ENCODE measurements around the gene CARD10. TPM values are rescaled to one million over a fixed set of nuclear protein-coding genes. Genes with fewer than 3 reads are reported as not detected.

The CARD10 gene
- total RNA-seq, 4 donors from 2014 or later: 2.6 to 5.7 (median 4.4) TPM

GRCh38 chr22:37462436-37462835 lies 56.8 kb downstream of the CARD10 start:
- Histone ChIP-seq H3K36me3 (no peaks in the 10 kb centered on the region), H3K4me1 (no peaks in the 10 kb centered on the region), H3K9me3 (no peaks in the 10 kb centered on the region), H3K4me3 (no peak overlapping the region), H3K27ac (no peak overlapping the region), H3K27me3 (peaks cover 5 to 22% (median 8%) of the 10 kb centered on the region in 3 donors)
- DNase-seq (no peak), ATAC-seq (no peak)
- in situ Hi-C loops (cut with MboI; ENCODE audit: low sequenced_read_pairs in 4 of 4) (no loop called here), intact Hi-C loops (cut with DNase I; ENCODE audit: low total_unique reads) (no loop called here)
- TF ChIP-seq CTCF (IDR thresholded peaks at IDR 0.05 in 4 of 5, conservative IDR thresholded peaks at IDR 0.05 in 1 of 5) (no peak), POLR2A (IDR thresholded peaks at IDR 0.05) (no peak)

DNA sequence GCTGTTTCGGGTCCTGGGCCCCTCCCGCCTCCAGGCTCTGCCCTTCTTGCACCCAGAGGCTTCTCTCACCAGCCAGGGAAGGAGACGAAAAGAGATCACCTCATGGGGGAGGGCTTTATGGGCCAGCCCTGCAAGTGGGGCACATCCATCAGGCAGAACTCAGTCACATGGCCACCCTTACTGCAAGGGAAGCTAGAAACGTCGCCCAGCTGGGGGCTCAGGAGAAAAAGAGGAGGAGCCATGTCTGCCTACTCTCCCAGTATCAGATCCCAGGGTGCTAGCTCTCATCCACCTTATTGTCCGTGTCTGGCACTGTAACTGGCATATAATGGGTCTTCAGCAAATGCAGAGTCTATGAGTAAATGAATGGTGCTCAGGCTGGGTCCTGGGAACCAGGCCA lies 57.3 kb downstream of the CARD10 start:
- no peaks in the 10 kb centered on the region for H3K36me3 ChIP-seq
- DNase-seq (no peak), ATAC-seq (no peak)
- H3K9me3 ChIP-seq: no peaks in the 10 kb centered on the region
- H3K27ac ChIP-seq: no peak overlapping the region
- in situ Hi-C loops (cut with MboI; ENCODE audit: low sequenced_read_pairs in 4 of 4): no loop called here
- peaks cover under 1 to 23% (median 13%) of the 10 kb centered on the region in 3 donors for H3K27me3 ChIP-seq
- H3K4me3 ChIP-seq: no peak overlapping the region
- TF ChIP-seq CTCF (IDR thresholded peaks at IDR 0.05 in 4 of 5, conservative IDR thresholded peaks at IDR 0.05 in 1 of 5) (no peak), POLR2A (IDR thresholded peaks at IDR 0.05) (no peak)
- intact Hi-C loops (cut with DNase I; ENCODE audit: low total_unique reads): no loop called here
- H3K4me1 ChIP-seq: no peaks in the 10 kb centered on the region

- in situ Hi-C loops (cut with MboI; ENCODE audit: low sequenced_read_pairs in 4 of 4) (no loop called here), intact Hi-C loops (cut with DNase I; ENCODE audit: low total_unique reads) (no loop called here)
- Histone ChIP-seq H3K4me3 (no peak overlapping the region), H3K27me3 (peaks cover 0 to 26% (median 15%) of the 10 kb centered on the region in 3 donors), H3K9me3 (no peaks in the 10 kb centered on the region), H3K36me3 (no peaks in the 10 kb centered on the region), H3K27ac (no peak overlapping the region), H3K4me1 (no peaks in the 10 kb centered on the region)
- ATAC-seq: no peak
- DNase-seq: no peak
- TF ChIP-seq POLR2A (IDR thresholded peaks at IDR 0.05) (no peak), CTCF (IDR thresholded peaks at IDR 0.05 in 4 of 5, conservative IDR thresholded peaks at IDR 0.05 in 1 of 5) (no peak)
Measured at GRCh38 chr22:37460684-37461083, 58.5 kb downstream of the CARD10 start.

DNA sequence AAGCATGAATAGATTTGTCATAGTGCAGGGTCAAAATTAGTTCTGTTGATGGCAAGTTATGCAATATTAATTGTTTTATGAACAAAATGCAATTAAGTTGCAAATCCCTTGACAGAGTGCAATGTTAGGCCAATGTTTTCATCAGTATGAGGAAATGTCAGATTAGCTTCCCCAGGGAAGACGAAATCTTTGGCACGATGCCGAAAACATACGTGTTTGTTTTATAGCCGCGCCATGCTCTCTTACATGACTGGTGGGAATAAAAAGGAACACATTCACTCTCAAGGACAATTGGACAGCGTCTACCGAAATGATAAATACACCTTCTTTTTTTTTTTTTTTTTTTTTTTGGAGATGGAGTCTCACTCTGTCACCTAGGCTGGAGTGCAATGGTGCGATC lies 60.0 kb downstream of the CARD10 start:
- Histone ChIP-seq H3K4me3 (no peak overlapping the region), H3K27me3 (peaks cover 0 to 36% (median 16%) of the 10 kb centered on the region in 3 donors), H3K4me1 (no peaks in the 10 kb centered on the region), H3K9me3 (no peaks in the 10 kb centered on the region), H3K36me3 (no peaks in the 10 kb centered on the region), H3K27ac (no peak overlapping the region)
- no peak for ATAC-seq
- intact Hi-C loops (cut with DNase I; ENCODE audit: low total_unique reads): no loop called here
- no peak for DNase-seq
- no peak for TF ChIP-seq CTCF (IDR thresholded peaks at IDR 0.05 in 4 of 5, conservative IDR thresholded peaks at IDR 0.05 in 1 of 5)
- TF ChIP-seq POLR2A (IDR thresholded peaks at IDR 0.05): no peak
- in situ Hi-C loops (cut with MboI; ENCODE audit: low sequenced_read_pairs in 4 of 4): loop anchor here in 1 of 4 donors (10.0 kb wide), 1 partner anchor 134 kb away; no protein-coding TSS in a partner anchor
